HG03460 (cell line): Measurements from ENCODE around the gene SNX27.

Source experiments
- ATAC-seq: cut with Tn5 transposase; IDR thresholded peaks from one replicate; pipeline ENCODE4 v1.9.1; 2021; ENCODE audit not compliant: unreplicated experiment

Gene SNX27

DNA sequence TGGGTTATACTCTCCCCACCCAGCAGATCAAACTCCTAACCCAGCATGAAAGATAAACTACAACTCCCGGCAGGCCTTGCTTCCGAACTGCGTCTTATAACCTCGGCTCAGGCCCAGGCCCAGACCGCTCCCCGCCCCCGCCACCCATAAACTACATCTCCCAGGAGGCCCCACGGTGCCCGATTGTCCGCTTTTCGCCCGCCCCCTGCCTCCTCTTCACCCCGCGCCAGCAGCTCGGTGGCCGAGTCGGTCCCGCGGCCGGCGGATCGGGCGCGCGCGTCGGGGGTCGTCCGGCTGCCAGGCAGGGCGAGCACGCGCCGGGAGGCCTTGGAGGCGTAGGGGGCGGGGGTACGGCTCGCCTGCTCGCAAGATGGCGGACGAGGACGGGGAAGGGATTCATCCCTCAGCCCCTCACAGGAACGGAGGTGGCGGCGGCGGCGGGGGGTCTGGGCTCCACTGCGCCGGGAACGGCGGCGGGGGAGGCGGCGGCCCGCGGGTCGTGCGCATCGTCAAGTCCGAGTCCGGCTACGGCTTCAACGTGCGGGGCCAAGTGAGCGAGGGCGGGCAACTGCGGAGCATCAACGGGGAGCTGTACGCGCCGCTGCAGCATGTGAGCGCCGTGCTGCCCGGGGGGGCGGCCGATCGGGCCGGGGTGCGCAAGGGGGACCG is at the start of gene SNX27:
Gene SNX27, plus strand, starts transcription at position 219 of the 669 bp plus-strand sequence. Its CDS starts 152 bp downstream, at position 371.
- peak; percentile 84 for ATAC-seq

DNA sequence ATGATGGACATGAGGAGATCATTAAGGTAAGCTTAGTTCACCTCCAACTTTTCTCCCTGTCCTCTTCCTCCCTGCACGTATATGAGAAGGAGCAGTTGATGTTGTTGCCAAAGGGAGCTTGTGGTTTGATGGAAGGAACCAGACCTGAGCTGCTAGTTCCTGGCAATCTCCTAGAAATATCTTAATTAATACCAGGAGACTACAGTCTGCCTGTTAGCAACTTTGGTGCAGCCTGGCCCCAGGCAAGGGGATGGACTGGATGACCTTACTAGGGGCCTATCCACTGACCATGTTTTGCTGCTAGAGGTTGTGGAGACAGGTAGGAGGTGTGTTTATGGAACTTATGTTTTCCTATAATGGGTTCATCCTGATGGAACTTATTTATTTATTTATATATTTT is 49.2 kb upstream of the SNX27 start:
- ATAC-seq: no peak

DNA sequence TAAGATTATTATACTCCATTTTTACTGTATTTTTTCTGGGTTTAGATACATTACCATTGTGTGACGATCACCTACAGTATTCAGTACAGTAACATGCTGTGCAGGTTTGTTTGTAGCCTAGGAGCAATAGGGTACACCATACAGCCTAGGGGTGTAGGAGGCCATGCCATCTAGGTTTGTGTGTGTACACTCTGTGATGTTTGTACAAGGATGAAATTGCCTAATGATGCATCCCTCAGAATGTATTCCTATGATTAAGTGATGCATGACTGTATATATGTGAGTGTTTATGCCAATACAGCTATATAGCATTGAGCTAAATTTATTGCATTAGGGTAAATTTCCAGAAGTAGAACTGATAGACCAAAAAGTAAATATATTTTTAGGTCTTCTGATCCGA is 48.5 kb upstream of the SNX27 start:
- no peak for ATAC-seq

DNA sequence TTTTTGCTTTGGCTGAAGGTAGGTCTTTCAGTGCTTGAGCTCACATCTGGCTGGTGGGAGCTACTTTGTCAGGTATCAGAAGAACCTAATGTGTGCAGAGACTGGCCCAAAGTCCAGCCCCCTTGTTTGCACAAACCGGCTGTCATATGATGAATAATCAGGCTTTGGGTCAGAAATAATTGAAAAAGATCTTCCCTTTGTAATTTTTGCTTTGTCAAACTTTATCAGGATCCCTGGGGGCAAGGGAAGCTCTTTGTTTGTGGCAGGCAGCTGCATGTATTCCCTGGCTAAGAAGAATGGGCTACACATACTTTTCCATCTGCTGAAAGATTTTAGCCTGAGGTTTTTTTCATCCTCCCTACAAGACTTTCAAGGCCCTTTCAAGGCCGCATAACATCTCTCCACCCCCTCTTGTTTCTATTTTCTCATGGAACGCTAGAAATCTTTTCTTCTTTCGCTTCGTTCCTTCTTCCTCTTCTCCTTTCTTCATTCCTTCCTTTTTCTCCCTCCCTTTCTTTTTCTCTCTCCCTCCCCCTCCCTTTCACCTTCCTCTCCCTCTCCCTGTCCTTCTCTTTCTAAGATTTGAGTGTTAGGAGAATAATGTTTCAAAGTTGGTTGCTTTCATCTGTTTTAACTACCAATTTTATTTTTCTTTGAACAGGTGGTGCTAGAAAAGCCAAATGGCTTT is 46.2 kb upstream of the SNX27 start:
- ATAC-seq: no peak

DNA sequence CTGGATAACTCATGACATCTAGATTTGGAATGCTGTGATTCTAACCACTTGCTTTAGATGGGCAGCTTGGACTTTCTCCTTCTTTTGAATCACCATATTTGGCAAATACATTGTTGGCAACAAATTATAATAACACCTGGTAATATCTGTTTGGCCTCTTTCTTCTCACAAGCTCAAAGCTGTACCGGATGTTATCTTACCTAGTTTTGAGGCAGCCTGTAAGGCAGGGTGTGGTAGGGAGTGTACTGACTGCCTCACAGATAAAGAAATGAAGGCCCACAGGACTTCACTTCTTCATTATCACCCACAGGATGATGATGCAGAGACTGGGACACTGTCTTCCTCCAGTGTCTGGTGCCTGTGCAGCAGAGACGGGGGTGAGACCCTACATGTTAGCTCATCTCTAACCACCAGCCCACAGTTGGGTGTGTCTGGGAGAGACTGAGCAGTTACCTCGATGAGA is 43.2 kb upstream of the SNX27 start:
- no peak for ATAC-seq

GRCh38 chr1:151570819-151571218 is 41.0 kb upstream of the SNX27 start:
- no peak for ATAC-seq

DNA sequence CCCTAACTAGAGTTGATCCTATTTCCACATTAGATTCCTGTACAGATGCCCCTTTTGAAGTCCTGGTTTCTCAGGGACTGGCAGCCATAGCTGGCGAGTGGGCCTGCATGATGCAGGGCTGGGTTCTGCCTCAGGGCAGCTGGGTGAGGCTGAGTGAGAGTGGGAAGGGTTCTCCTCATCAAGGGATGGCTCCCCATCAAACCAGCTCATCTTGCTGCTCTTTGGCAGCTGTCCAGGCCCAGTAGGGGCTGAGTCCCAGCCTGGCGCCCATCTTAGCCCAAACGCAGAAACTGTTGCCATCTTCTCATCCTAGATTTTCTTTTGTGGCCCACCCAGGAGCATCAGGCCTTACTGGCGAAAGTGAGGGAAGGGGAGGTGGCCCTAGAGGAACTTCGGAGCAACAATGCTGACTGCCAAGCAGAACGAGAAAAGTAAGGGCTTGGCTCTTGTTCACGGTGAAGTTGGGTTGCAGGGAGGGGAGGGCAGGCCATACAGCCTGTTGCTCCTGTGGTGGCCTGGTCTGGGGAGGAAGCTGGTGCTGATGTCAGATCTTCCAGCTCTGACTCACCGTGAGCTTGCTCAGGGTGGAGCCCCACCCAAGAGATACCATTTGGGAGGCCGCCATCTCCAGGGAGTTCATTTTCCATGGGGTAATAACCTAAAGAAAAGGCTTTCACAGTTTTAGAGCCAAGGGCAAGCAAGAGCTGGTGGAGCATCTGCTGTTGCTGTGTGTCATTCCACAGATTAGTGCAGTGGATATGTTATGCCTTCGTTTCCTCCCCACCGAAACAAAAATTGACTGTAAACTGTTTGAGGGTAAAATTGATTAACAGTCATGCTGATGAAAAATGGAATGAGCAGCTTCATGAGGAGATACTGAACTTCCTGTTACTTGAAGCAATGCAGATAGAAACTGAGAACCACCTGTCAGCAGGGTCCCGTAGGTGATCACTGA is 37.0 kb upstream of the SNX27 start:
- ATAC-seq: no peak

DNA sequence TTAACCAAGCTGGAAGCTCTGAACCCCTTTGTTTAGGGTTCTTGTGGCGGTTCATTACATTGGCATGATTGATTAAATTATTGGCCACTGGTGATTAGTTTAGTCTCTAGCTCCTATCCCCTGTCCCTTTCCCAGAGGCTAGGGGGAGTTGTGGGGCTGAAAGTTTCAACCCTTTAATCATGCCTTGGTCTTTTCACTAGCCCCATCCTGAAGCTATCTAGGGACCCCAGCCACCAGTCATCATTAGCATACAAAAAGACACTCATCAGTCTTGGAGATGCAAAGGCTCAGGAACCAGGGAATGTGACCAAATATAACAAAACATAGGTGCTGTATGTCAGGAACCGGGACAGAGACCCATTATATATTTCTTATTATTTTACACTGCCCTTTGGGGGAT is 34.7 kb upstream of the SNX27 start:
- ATAC-seq: no peak

GRCh38 chr1:151578941-151579340 is 32.9 kb upstream of the SNX27 start:
- ATAC-seq: no peak

- ATAC-seq: no peak
These were observed 32.2 kb upstream of the SNX27 start for GRCh38 chr1:151579436-151580225.

DNA sequence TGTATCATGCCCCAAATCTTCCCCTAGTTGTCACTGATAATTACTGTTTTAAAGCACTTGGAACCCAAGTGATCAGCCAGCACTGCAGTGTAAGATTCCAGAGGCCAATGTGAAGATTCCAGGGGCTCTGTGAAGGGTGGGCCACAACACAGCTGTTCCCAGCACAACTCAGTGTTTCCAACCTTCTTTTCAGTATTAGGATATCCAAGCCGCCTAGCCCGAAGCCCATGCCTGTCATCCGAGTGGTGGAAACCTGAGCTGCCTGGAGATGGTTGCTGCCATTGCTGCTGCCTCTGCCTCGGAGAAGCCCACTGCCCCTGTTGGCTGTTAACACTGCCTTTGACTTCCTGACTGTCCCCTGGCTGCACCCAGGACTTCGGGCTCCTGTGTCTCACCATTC is 30.4 kb upstream of the SNX27 start:
- no peak for ATAC-seq

- ATAC-seq: no peak
These were observed 29.9 kb upstream of the SNX27 start for GRCh38 chr1:151581921-151582320.

GRCh38 chr1:151583796-151584195 is 28.1 kb upstream of the SNX27 start:
- no peak for ATAC-seq

- no peak for ATAC-seq
These were observed 27.6 kb upstream of the SNX27 start for GRCh38 chr1:151584278-151584677.

GRCh38 chr1:151584780-151585179 is 27.1 kb upstream of the SNX27 start:
- no peak for ATAC-seq

GRCh38 chr1:151585622-151586021 is 26.2 kb upstream of the SNX27 start:
- no peak for ATAC-seq

DNA sequence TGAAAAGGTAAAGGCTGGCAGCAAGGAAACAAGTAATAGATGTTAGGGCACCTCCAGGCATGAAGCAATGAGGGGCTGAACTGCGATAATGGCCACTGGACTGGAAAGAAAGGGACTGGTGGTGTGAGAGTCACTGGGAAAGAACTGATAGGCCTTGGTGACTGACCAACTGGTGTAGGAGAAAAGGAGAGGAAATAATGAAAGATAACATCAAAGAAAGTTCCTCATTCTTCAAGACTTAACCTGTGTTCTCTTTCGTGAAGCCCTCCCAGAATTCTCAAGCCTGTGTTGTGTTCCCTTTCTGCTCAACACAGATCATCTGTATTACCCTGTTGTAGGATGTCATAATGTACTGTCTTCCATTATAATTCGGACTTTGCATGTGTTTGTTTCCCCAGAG is 20.9 kb upstream of the SNX27 start:
- ATAC-seq: no peak

- ATAC-seq: no peak
These were observed 18.1 kb upstream of the SNX27 start for GRCh38 chr1:151593730-151594129.

DNA sequence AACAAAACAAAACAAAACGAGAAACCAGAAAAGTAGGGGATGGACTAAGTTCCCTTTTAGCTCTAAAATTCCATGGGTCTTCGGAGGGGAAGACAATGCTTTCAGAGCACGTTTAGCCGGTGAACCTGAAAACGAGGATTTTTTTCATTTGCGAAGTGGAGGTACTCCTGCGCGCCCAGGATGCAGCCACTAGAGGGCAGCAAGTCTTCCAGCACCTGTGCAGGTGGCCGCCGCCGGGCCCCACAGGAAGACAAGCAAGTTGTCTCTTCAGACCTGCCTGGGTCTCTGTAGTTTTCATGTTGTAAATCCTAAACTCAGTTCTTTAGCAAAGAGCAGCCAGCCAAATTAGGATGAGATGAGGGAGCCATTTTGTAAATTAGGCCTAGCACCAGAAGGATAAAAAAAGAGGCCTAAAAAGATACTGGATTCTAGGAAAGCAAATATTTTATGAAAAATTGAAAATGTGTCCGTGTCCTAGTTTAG is 17.7 kb upstream of the SNX27 start:
- no peak for ATAC-seq

GRCh38 chr1:151596166-151596953 is 15.5 kb upstream of the SNX27 start:
- no peak for ATAC-seq
